Measurements from ENCODE around the gene MIPOL1.

GRCh38 chr14:37585101-37585511 lies 387.4 kb downstream of the MIPOL1 start:
- TF ChIP-seq CTCF (conservative IDR thresholded peaks at IDR 0.05; ENCODE audit: low read depth, low read length) (no peak), POLR2A (IDR thresholded peaks at IDR 0.05; ENCODE audit: low read depth, low read length) (no peak), RAD21 (IDR thresholded peaks at IDR 0.05; ENCODE audit: low read length) (no peak), CHD1 (IDR thresholded peaks at IDR 0.05; ENCODE audit: low read depth, low read length) (no peak), RFX5 (IDR thresholded peaks at IDR 0.05; ENCODE audit: low read depth, low read length) (no peak), MAFK (IDR thresholded peaks at IDR 0.05; ENCODE audit: low read depth, low read length) (no peak), BHLHE40 (IDR thresholded peaks at IDR 0.05; ENCODE audit: low read depth, low read length) (no peak), FOS (IDR thresholded peaks at IDR 0.05; ENCODE audit: low read depth, low read length) (no peak), ELK1 (IDR thresholded peaks at IDR 0.05; ENCODE audit: borderline replicate concordance, low read depth, low read length) (no peak), RCOR1 (IDR thresholded peaks at IDR 0.05; ENCODE audit: insufficient replicate concordance, low read length) (no peak)
